Measurements from ENCODE around the gene RPUSD1. TPM values are rescaled to one million over a fixed set of nuclear protein-coding genes. Genes with fewer than 3 reads are reported as not detected.
"Not testable (repeated sequence)": the region's sequence is repeated elsewhere in the genome, so short reads cannot be mapped to it uniquely, and the experiment has no call there.

Gene RPUSD1
- 10 to 100 TPM; 10.6 to 21.7 (median 12.0) TPM for polyA plus RNA-seq (ENCODE audit: insufficient read length in 4 of 4)

GRCh38 chr16:787978-788398 is at the start of gene RPUSD1:
Gene RPUSD1, minus strand, starts transcription at chr16:788381. Its CDS starts 644 bp downstream, at chr16:787737.
- DNase-seq (ENCODE audit: low read depth in 4 of 4, low spot score in 3 of 4): no peak

GRCh38 chr16:836822-837221 is 48.6 kb upstream of the RPUSD1 start:
- DNase-seq (ENCODE audit: low read depth in 4 of 4, low spot score in 3 of 4): not testable (repeated sequence)

- no peak for DNase-seq (ENCODE audit: low read depth in 4 of 4, low spot score in 3 of 4)
Measured at GRCh38 chr16:836221-836620, 48.0 kb upstream of the RPUSD1 start.

- no peak for DNase-seq (ENCODE audit: low read depth in 4 of 4, low spot score in 3 of 4)
Measured at GRCh38 chr16:835373-835772, 47.2 kb upstream of the RPUSD1 start.

GRCh38 chr16:833411-833810 is 45.2 kb upstream of the RPUSD1 start:
- DNase-seq (ENCODE audit: low read depth in 4 of 4, low spot score in 3 of 4): no peak

GRCh38 chr16:832652-833336 is 44.6 kb upstream of the RPUSD1 start:
- DNase-seq (ENCODE audit: low read depth in 4 of 4, low spot score in 3 of 4): no peak

- DNase-seq (ENCODE audit: low read depth in 4 of 4, low spot score in 3 of 4): no peak
Measured at GRCh38 chr16:831571-832413, 43.6 kb upstream of the RPUSD1 start.

GRCh38 chr16:830871-831570 is 42.8 kb upstream of the RPUSD1 start:
- no peak for DNase-seq (ENCODE audit: low read depth in 4 of 4, low spot score in 3 of 4)

- no peak for DNase-seq (ENCODE audit: low read depth in 4 of 4, low spot score in 3 of 4)
Measured at GRCh38 chr16:830107-830870, 42.1 kb upstream of the RPUSD1 start.

- DNase-seq (ENCODE audit: low read depth in 4 of 4, low spot score in 3 of 4): no peak
Measured at GRCh38 chr16:828891-829290, 40.7 kb upstream of the RPUSD1 start.

GRCh38 chr16:827513-827912 is 39.3 kb upstream of the RPUSD1 start:
- no peak for DNase-seq (ENCODE audit: low read depth in 4 of 4, low spot score in 3 of 4)

- no peak for DNase-seq (ENCODE audit: low read depth in 4 of 4, low spot score in 3 of 4)
Measured at GRCh38 chr16:825341-826061, 37.3 kb upstream of the RPUSD1 start.

GRCh38 chr16:824601-825000 is 36.4 kb upstream of the RPUSD1 start:
- no peak for DNase-seq (ENCODE audit: low read depth in 4 of 4, low spot score in 3 of 4)

- no peak for DNase-seq (ENCODE audit: low read depth in 4 of 4, low spot score in 3 of 4)
Measured at GRCh38 chr16:824194-824593, 36.0 kb upstream of the RPUSD1 start.

GRCh38 chr16:822909-823297 is 34.7 kb upstream of the RPUSD1 start:
- no peak for DNase-seq (ENCODE audit: low read depth in 4 of 4, low spot score in 3 of 4)

- no peak for DNase-seq (ENCODE audit: low read depth in 4 of 4, low spot score in 3 of 4)
Measured at GRCh38 chr16:822174-822908, 34.2 kb upstream of the RPUSD1 start.

- DNase-seq (ENCODE audit: low read depth in 4 of 4, low spot score in 3 of 4): no peak
Measured at GRCh38 chr16:821751-822150, 33.6 kb upstream of the RPUSD1 start.

- no peak for DNase-seq (ENCODE audit: low read depth in 4 of 4, low spot score in 3 of 4)
Measured at GRCh38 chr16:820748-821147, 32.6 kb upstream of the RPUSD1 start.

GRCh38 chr16:820044-820408 is 31.8 kb upstream of the RPUSD1 start:
- DNase-seq (ENCODE audit: low read depth in 4 of 4, low spot score in 3 of 4): not testable (repeated sequence)
